Liver (tissue), 3 donors: Measurements from ENCODE around the gene ANKRD29.

ENCODE experiments used
- HNF4A ChIP-seq, 2 donors: conservative IDR thresholded peaks; 2 replicates each; pipeline ENCODE4 v1.6.1; 2016; ENCODE audit warnings: antibody characterized with exemption in 2 of 2, mild to moderate bottlenecking in 2 of 2
- RAD21 ChIP-seq, 2 donors: IDR thresholded peaks; 2 replicates each; pipeline ENCODE4 v1.6.1; 2016; ENCODE audit warnings: antibody characterized with exemption in 2 of 2, mild to moderate bottlenecking in 2 of 2
- RXRA ChIP-seq, 2 donors: IDR thresholded peaks; 2 replicates each; pipeline ENCODE4 v1.6.1; 2017 to 2018; ENCODE audit warnings: antibody characterized with exemption in 2 of 2, mild to moderate bottlenecking in 1 of 2
- TAF1 ChIP-seq: conservative IDR thresholded peaks from 2 replicates; pipeline ENCODE4 v1.6.1; 2016; ENCODE audit warnings: antibody characterized with exemption, mild to moderate bottlenecking
- TF ChIP-seq, protein P1 (sequence below): fragments of 150-350 bp; IDR thresholded peaks from 2 replicates; pipeline ENCODE4 v1.5.1; 2017; ENCODE audit warnings: improper control_type of control experiment, low read depth, low read length; ENCODE audit not compliant: missing input control
- TF ChIP-seq, protein P2 (sequence below): IDR thresholded peaks from 2 replicates; pipeline ENCODE4 v1.6.1; 2016; ENCODE audit warnings: antibody characterized with exemption
- TF ChIP-seq, protein P3 (sequence below): IDR thresholded peaks from 2 replicates; pipeline ENCODE4 v1.6.1; 2016; ENCODE audit warnings: antibody characterized with exemption
- TF ChIP-seq, protein P4 (sequence below): IDR thresholded peaks from 2 replicates; pipeline ENCODE4 v1.6.1; 2016; ENCODE audit warnings: antibody characterized with exemption
- TF ChIP-seq, protein P5 (sequence below): IDR thresholded peaks from 2 replicates; pipeline ENCODE4 v1.6.1; 2016; ENCODE audit warnings: antibody characterized with exemption, mild to moderate bottlenecking
- donor health status: healthy.
- donor health status: healthy.

DNA sequence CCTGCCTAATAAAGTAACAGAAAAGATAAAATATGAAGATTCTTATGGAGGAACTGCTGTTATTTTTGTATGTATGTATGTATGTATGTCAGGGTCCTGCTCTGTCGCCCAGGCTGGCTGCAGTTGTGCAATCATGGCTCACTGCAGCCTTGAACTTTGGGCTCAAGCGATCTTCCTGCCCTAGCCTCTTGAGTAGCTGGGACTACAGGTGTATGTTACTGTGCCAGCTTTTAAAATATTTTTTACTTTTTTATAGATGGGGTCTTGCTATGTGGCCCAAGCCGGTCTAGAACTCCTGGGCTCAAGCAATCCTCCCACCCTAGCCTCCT is 26.7 kb downstream of the ANKRD29 start:
- TF ChIP-seq, protein P1, sequence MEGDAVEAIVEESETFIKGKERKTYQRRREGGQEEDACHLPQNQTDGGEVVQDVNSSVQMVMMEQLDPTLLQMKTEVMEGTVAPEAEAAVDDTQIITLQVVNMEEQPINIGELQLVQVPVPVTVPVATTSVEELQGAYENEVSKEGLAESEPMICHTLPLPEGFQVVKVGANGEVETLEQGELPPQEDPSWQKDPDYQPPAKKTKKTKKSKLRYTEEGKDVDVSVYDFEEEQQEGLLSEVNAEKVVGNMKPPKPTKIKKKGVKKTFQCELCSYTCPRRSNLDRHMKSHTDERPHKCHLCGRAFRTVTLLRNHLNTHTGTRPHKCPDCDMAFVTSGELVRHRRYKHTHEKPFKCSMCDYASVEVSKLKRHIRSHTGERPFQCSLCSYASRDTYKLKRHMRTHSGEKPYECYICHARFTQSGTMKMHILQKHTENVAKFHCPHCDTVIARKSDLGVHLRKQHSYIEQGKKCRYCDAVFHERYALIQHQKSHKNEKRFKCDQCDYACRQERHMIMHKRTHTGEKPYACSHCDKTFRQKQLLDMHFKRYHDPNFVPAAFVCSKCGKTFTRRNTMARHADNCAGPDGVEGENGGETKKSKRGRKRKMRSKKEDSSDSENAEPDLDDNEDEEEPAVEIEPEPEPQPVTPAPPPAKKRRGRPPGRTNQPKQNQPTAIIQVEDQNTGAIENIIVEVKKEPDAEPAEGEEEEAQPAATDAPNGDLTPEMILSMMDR: no peak
- no peak for TF ChIP-seq RXRA (IDR thresholded peaks at IDR 0.05)
- TF ChIP-seq, protein P2, sequence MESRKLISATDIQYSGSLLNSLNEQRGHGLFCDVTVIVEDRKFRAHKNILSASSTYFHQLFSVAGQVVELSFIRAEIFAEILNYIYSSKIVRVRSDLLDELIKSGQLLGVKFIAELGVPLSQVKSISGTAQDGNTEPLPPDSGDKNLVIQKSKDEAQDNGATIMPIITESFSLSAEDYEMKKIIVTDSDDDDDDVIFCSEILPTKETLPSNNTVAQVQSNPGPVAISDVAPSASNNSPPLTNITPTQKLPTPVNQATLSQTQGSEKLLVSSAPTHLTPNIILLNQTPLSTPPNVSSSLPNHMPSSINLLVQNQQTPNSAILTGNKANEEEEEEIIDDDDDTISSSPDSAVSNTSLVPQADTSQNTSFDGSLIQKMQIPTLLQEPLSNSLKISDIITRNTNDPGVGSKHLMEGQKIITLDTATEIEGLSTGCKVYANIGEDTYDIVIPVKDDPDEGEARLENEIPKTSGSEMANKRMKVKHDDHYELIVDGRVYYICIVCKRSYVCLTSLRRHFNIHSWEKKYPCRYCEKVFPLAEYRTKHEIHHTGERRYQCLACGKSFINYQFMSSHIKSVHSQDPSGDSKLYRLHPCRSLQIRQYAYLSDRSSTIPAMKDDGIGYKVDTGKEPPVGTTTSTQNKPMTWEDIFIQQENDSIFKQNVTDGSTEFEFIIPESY: no peak
- no peak for TF ChIP-seq RAD21 (IDR thresholded peaks at IDR 0.05)
- peak; percentile 41 to 49 for TF ChIP-seq HNF4A (conservative IDR thresholded peaks at IDR 0.05)
- TF ChIP-seq, protein P3, sequence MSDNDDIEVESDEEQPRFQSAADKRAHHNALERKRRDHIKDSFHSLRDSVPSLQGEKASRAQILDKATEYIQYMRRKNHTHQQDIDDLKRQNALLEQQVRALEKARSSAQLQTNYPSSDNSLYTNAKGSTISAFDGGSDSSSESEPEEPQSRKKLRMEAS: no peak
- TF ChIP-seq, protein P4, sequence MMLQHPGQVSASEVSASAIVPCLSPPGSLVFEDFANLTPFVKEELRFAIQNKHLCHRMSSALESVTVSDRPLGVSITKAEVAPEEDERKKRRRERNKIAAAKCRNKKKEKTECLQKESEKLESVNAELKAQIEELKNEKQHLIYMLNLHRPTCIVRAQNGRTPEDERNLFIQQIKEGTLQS: no peak
- no peak for TF ChIP-seq TAF1
- TF ChIP-seq, protein P5, sequence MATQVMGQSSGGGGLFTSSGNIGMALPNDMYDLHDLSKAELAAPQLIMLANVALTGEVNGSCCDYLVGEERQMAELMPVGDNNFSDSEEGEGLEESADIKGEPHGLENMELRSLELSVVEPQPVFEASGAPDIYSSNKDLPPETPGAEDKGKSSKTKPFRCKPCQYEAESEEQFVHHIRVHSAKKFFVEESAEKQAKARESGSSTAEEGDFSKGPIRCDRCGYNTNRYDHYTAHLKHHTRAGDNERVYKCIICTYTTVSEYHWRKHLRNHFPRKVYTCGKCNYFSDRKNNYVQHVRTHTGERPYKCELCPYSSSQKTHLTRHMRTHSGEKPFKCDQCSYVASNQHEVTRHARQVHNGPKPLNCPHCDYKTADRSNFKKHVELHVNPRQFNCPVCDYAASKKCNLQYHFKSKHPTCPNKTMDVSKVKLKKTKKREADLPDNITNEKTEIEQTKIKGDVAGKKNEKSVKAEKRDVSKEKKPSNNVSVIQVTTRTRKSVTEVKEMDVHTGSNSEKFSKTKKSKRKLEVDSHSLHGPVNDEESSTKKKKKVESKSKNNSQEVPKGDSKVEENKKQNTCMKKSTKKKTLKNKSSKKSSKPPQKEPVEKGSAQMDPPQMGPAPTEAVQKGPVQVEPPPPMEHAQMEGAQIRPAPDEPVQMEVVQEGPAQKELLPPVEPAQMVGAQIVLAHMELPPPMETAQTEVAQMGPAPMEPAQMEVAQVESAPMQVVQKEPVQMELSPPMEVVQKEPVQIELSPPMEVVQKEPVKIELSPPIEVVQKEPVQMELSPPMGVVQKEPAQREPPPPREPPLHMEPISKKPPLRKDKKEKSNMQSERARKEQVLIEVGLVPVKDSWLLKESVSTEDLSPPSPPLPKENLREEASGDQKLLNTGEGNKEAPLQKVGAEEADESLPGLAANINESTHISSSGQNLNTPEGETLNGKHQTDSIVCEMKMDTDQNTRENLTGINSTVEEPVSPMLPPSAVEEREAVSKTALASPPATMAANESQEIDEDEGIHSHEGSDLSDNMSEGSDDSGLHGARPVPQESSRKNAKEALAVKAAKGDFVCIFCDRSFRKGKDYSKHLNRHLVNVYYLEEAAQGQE: no peak
